ENCODE measurements around the gene MYO6.
A peak's percentile ranks its signal among the peaks of the same experiment; 100 is the strongest.
"Not testable (repeated sequence)": the region's sequence is repeated elsewhere in the genome, so short reads cannot be mapped to it uniquely, and the experiment has no call there.

MYO6 gene
- 8.2 to 31.1 reads per million in 2 donors for total RNA-seq

- peak; percentile 36 for DNase-seq
Measured at GRCh38 chr6:75748743-75749538, at the start of gene MYO6. MYO6 (plus strand) TSS chr6:75749239; CDS start chr6:75817548, 68,309 bp downstream.

- DNase-seq, result not testable (repeated sequence)
Measured at GRCh38 chr6:75708334-75708733, 40.7 kb upstream of the MYO6 start.

GRCh38 chr6:75711173-75711572 lies 37.9 kb upstream of the MYO6 start:
- DNase-seq, result no peak

GRCh38 chr6:75719133-75719532 lies 29.9 kb upstream of the MYO6 start:
- DNase-seq, result no peak

DNA sequence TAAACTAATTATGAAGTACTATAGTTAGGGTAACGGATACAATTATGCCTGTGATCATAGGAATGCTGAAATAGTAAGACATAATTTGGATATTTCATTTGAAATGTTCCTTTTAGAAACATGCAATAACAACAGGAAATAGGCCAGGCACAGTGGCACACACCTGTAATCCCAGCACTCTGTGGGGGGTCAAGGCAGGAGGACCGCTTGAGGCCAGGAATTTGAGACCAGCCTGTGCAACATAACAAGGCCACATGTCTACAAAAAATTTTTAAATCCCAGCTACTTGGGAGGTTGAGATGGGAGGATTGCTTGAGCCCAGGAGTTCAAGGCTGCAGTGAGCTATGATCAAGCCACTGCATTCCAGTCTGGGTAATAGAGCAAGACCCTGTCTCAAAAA lies 25.7 kb upstream of the MYO6 start:
- DNase-seq, result no peak

- DNase-seq, result no peak
Measured at GRCh38 chr6:75727206-75727605, 21.8 kb upstream of the MYO6 start.

GRCh38 chr6:75731029-75731428 lies 18.0 kb upstream of the MYO6 start:
- not testable (repeated sequence) for DNase-seq

DNA sequence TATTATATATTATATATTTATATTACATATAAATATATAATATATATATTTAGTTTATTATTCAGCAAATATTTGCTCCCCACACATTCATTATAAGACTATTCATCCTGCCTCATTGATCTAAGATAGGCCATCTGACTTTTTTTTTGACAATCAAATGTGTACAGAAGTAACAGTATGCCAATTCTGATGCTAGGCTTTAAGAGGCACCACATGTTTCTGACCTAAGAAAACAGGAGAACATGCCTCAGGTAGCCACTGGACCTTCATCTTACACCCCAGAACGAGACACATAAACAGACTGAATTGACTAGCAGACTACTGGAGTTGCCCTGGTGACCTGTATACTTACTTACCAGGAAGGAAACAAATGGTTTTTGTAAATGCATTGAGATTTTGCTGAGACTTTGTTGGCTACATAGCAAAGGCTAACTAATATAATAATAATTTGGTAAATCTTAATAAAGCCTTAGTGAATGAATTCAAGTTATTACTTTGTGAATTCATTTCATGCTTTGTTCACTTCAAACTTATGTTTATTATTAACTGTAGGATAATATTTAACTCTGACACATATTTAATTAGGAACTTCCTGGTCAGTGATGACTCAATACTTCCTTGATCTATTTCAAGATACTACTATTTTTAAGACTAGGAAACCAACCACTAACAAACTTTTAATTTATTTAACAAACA lies 13.4 kb upstream of the MYO6 start:
- DNase-seq, result no peak

DNA sequence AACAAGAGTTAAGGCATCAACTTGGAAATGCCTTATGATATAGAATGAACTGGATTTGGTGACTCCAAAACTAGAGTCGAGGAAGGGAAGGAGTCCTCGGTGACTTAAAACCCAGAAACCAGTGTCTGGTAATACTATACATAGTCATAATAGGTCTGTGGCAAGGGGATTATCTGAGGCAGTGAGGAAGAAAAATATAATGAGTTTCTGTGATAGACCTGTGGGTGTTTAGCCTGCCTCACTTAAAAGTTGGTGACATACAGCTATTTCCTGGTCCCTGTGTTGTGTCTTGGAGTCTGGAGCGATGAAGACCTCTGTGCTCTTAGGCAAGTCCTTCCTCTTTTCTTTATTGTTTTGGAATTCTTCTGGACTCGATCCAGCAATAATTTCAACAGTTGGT lies 5.1 kb upstream of the MYO6 start:
- DNase-seq, result no peak

DNA sequence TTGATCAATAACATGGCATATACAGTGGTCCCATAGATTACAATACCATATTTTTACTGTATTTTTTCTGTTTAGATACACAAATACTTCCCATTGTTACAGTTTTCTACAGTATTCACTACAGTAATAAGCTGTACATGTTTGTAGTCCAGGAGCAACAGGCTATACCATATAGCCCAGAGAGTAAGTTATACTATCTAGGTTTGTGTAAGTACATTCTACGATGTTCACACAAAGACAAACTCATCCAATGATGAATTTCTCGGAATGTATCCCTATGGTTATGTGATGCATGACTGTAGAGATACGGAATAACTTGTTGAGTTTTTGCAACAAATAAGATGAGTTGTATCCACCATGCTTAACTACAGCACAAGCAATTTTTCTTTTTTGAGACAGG lies 3.6 kb upstream of the MYO6 start:
- DNase-seq, result no peak

- no peak for DNase-seq
Measured at GRCh38 chr6:75746221-75746620, 2.8 kb upstream of the MYO6 start.

DNA sequence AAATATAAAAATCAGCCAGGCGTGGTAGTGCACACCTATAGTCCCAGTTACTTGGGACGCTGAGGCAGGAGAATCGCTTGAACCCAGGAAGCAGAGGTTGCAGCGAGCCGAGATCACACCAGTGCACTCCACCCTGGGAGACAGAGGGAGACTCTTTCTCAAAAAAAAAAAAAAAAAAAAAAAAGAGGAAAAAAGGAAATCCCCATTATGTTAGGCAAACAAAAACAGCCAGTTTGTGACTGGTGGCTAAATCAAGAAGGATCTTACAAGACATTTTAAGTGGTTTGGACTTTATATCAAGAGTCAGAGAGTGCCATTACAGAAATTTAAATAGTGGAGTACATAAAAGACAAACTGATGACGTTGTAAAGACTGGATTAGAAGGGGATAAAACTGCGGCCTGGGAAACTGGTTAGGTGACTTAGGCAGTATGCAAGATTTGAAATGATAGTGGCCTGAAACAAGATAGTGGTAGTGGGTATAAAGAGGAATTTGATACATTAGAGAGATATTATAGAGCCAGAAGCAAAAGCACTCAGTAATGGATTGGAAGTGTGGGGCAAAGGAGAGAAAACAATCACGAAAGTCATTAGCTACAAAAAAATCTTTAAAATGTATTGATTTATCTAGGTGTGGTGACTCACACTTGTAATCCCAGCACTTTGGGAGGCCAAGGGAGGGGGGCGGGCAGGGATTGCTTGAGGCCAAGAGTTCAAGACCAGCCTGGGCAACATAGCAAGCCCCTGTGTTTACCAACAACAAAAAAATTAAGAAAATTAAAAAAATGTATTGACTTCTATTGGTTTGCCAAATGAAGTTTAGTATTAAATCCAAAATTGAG lies 1.7 kb upstream of the MYO6 start:
- DNase-seq, result no peak

DNA sequence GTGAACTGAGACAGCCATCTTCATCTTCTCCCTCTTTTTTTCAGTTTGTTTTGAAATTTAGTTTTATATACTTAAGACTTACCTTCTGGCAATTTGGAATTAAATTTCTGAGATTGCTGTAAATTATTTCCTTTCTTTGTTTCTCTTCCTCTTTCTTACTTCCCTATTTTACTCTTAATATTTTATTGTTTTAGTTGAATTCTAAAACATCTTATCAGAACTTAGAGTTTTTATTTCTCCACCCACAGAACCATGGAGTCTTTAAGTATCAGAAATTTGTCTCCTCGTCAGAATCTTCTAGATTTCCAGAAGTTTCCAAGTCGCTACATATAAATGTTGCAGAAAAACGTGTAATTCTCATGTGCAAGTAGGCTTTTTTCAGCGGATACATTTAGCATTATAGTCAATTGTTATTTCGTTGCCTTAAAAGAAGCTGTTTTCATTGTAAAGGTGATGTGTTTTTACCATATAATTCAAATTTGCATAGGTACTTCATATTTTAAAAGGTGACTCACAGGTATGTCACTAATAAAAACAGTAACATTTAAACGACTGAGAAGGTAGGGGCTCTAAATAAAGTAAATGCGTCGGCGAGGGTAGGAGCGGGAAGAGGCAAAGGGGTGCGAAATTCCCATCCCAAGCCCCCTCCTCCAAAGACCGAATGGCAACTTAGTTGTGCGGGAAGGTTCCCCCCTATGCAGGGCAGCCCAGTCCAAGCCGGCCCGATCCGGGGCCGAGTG lies 866 bp upstream of the MYO6 start:
- DNase-seq, result no peak

DNA sequence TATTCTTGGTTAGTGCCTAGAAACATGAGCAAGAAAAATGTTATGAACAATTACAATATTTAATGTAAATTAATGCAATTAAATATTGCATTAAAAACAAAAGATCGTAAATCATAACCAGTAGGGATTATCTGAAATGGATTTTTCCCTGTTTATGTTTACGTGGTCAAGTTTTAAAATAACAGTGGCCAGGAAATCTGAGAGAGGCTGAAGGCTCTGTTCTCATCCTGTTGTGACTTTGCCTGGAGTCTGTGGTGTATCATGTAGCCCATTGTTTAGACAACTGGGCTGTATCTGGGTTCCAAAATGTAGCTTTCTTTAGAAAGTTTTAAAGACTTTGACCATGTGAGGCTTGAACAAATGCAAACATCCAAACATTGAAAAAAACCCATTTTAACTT lies 2.4 kb downstream of the MYO6 start:
- DNase-seq, result no peak

DNA sequence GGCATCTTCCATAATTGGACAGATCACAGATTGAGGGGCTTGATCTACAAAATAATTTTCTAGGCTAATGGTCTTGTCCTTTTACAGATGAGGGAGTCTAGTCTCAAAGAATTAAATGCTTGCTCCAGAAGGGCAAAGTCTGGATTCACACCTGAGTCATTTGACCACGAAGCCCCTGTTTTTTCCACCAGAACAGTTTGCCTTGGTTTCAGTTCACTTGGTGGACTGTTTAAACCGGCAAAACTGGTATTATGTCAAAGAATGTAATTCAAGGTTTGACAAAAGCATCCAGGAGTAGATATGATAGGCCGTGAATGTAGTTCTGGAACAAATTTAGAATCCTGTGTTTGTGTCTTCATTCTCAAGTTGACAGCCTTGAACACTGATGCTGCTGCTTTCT lies 3.3 kb downstream of the MYO6 start:
- DNase-seq, result no peak

DNA sequence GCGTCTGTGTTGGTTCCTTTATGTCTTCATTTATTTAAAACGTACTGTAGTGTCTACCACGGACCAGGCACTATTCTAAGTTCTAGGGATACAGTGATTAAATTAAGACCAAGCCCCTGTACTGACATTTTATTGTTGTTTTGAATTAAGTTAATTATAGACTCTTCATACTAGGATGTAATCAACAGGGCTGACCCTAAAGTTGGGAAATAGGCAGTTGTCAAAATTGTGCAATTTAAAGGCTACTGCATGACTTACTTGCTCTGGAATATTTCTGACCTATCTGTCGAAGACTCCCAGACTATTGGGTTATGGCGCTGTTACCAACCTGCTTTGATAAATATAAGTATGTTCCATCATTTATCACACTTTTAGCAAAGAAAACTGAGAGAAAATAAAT lies 6.7 kb downstream of the MYO6 start:
- DNase-seq, result no peak

GRCh38 chr6:75757295-75757694 lies 8.3 kb downstream of the MYO6 start:
- no peak for DNase-seq

DNA sequence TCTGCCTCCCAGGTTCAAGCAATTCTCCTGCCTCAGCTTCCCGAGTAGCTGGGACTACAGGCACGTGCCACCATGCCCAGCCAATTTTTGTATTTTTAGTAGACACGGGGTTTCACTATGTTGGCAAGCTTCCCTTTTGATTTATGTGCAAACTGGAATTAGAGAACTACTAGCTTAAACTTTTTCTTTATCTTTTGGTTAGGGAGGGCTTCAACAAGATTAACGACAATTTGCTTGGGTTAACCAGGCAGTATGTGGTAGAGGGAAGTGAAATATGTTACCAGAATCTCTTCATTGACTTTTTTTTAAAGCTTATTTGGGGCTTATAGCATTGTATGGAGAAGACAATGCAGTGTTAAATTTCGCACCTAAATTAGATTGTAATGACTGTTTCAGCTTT lies 9.0 kb downstream of the MYO6 start:
- DNase-seq, result no peak

GRCh38 chr6:75759207-75759606 lies 10.2 kb downstream of the MYO6 start:
- DNase-seq, result no peak

DNA sequence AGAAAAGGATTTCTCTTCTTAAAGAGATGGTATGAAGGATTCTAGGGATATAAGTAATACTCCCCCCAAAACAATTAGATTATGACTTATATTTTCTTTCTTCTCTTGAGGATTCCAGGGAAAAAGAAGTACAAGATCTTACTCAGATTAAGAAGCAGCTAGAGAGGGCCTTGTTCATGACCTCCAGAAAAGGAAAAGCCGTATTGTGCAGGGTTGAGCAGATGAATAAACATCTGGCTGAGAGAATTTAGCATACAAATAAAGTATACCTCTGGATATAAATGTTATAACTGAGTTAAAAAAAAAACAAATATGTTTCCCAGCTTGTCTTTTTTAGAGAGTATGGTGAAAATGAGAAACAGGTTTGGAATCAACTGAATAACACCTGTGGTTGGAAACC lies 11.3 kb downstream of the MYO6 start:
- no peak for DNase-seq

GRCh38 chr6:75761489-75761888 lies 12.4 kb downstream of the MYO6 start:
- no peak for DNase-seq

- DNase-seq, result no peak
Measured at GRCh38 chr6:75762063-75762462, 13.0 kb downstream of the MYO6 start.

- DNase-seq, result no peak
Measured at GRCh38 chr6:75766387-75766786, 17.3 kb downstream of the MYO6 start.

Data from activated gamma-delta T cell (primary cell).